MV-4-11 (cell line): ENCODE measurements around the gene MLLT3.

ENCODE experiments used
- DNase-seq: peaks from one replicate; lab custom pipeline; 2025; lab: John Stamatoyannopoulos, UW

The MLLT3 gene

GRCh38 chr9:20379804-20380225, 242.5 kb downstream of the MLLT3 start:
- DNase-seq, result no peak

- no peak for DNase-seq
These were observed 243.4 kb downstream of the MLLT3 start for GRCh38 chr9:20378851-20379250.

DNA sequence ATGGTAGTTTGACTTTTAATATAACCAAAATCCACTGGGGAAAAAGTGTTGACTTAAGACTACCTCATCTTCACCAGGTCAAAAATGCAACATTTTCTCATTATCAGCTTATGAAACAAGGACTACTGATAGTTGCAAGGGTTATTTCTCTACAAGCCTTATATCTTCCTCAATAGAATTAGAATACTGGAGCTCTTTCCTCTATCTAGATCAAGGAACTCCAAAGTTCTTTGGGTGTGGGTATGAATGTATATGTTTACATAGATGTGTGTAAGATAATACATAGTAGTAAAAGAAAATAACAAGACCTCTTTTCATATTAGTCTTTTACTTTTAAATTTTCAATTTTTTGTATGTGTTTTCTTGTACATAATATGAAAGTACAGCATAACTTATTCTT, 244.5 kb downstream of the MLLT3 start:
- no peak for DNase-seq

DNA sequence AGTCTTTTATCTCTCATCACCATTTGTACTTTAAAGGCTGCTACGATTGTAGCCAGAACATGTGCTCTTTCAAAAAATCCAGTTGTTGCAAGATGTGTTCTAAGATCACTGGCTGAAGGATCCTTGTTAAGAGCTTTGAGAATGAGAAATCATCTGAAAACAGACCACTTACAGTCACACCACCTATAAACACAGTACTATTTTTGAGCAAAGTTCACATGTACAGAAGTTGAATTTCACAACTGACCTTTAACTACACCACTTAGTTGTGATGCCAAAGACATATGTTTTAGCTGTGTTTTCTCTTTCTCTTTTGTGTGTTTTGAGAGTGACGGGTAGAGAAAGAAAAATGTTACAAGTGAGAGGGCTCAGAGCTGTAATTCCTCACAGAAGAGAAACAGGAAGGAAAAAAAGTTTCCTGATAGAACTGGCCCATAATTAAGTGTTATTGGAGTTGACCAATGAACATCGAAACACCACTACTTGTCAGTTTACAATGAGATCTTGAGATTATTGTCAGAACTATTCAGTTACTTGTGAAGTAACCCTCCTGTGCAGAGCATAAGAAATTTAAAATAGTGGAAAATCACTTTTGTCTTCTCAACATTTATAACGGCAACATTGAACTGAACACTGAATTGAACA, 245.4 kb downstream of the MLLT3 start:
- DNase-seq, result no peak

GRCh38 chr9:20376042-20376441, 246.3 kb downstream of the MLLT3 start:
- no peak for DNase-seq

GRCh38 chr9:20373263-20373662, 249.0 kb downstream of the MLLT3 start:
- no peak for DNase-seq

DNA sequence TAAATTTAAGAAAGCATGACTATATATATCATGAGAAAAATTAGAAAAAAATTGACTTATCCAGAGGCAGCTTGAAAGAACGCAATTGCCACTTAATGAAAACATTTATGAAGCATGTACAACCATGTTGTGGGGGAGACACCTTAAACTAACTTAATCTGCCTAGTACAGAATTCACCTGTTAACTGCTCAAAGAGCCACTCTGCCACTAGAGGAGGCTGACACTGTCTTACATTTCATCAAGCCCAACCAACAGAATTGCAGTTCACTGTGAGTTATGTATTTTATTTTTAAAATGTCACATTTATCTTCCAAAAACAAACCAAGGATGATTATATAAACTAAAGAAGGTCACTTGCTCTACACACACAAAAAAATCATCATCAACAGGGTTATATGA, 252.9 kb downstream of the MLLT3 start:
- no peak for DNase-seq

- no peak for DNase-seq
These were observed 254.4 kb downstream of the MLLT3 start for GRCh38 chr9:20367855-20368254.

GRCh38 chr9:20364959-20365358, 257.3 kb downstream of the MLLT3 start:
- no peak for DNase-seq

DNA sequence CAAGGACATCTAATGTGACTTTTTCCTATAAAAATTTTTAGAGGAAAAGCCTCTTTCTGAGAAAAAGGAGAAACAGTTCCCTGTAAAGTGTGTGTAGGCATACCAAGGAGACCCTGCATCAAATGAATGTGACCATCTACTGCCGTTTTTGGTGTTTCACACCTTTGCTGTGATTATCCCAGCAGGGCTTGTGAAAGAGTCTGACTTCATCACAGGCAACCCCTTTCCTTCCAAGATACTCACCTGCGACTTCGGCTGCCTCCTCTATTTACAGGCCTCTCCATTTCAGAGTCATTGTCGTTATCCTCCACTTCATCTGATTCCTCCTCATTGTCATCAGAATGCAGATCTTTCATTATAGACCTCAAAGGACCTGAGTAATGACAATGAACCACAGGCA, 259.1 kb downstream of the MLLT3 start:
- DNase-seq, result no peak

DNA sequence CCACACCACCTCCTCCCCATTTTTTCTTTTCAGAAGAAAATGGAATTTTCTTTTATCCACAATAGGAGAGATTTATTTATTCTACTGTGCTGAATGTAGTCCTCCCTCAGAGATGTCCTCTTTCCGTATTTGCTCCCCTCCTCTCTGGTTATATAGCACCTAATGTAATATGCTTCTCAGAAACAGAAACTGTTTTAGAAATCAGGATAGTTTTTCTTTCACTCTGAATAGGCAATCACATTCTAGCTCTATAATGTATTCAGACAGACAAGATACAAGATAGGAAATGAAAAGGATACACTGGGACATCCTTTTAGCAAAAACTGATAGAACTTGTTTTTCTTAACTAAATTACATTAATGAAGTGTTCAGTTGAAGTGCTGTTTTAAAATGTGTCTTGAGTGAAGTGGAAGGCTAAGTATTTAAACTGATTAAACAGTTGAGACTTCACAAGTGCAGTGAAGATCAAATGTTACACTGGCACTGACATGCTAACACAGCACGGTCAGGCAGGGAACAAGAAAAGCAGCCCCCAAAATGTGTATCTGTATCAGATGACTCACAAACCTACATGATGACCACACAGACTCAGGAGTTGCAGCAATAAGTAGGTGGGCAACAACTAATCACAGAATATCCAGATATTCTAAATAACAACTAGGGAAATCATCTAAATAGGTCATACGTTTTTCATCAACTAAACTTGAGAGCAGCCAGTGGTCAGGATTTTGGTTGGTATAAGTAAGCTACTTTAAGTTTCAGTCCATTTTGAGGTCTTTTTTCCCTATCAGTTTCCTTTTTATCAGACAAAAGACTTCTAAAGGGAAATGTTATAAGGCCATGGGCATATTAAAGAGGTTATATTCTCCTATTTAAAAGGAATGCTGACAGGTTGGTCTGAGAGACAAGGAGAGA, 260.4 kb downstream of the MLLT3 start:
- DNase-seq, result no peak

GRCh38 chr9:20361229-20361628, 261.1 kb downstream of the MLLT3 start:
- DNase-seq, result no peak

- peak; percentile 39 for DNase-seq
These were observed 264.1 kb downstream of the MLLT3 start for GRCh38 chr9:20358207-20358606.

DNA sequence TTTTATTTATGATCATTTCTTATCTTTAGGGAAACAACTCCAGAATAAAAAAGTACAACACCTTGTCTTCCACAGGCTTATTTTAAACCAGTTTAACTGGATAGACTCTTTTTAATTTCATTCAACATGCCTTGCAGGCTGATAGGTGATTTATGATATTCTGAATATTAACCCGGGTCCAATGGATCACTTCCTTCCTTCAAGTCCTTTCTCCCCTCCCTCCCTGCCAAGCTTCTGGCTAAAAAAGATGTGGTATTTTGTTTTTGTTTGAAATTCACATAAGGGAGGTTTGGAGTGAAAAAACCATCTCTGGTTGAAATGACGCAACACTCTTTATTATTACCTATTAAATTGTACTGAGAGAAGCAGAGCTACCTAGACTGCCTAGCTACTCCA, 265.3 kb downstream of the MLLT3 start:
- no peak for DNase-seq

GRCh38 chr9:20356403-20357036, 265.8 kb downstream of the MLLT3 start:
- DNase-seq, result peak; percentile 3

DNA sequence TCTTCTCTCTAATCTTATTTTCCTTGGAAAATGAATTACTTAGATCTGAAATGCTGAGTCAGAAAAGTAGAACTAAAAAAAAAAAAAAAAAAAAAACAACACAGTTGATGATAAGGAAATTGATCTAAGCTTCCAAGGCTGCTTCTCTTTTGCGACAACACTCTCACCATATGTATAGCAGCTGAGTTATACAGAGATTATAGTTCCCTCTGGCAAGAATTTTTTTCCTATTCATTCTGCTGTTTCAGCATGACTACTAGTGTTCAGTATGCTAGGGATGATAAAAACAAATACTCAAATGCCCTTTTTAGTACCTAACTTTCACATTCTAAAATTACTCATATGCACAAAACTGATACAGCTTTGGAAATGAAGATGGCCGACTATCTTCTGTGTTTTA, 267.3 kb downstream of the MLLT3 start:
- DNase-seq, result no peak

DNA sequence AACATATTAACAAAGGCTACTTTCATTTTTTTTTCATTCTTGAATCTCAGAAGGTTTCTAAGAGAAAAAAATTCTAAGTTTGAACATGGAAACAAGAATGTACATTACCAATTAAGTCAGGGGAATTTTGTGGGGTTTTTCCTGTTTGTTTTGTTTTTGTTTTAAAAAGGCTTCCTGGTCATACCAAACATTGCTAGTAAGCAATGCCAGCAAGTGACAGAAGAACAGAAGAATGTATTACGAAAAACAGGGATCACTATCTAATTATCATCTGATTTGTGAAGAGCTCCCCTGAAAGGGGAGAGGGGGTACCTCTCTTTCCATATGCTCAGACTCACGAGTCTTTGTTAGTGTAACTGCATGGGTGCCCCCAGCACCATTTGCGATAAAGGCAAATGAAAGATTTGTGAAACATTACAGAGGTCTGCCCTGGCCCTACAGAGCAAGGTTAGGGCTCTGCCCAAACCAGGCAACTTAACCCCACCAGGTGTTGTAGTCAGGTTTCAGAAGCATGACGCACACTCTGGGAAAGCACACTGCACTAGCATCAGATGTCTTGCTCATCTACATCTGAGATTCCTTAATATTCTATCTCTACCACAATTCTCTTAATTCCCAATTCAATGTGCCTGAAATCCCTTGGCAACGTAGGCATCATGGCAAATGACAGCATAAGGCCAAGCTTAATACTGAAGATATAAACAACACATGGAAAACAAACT, 268.2 kb downstream of the MLLT3 start:
- no peak for DNase-seq

DNA sequence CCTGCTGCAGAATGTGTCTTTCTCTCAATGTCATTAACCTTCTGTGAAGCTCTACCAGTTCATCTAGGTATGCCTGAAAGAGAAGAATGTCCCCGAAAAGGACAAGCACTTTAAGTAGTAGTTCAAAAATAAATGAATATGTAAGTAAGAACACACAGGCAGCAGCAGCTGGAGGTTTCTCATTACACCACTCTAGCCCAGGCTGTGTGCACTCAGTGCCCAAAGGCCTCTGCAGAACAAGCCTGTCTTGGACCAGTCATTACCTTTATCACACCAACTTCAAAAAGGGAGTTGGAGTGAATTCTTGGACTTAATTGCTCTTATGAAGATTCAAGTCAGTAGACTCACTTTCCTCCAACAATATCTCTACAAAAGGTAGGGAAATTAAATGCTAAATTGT, 268.8 kb downstream of the MLLT3 start:
- no peak for DNase-seq

DNA sequence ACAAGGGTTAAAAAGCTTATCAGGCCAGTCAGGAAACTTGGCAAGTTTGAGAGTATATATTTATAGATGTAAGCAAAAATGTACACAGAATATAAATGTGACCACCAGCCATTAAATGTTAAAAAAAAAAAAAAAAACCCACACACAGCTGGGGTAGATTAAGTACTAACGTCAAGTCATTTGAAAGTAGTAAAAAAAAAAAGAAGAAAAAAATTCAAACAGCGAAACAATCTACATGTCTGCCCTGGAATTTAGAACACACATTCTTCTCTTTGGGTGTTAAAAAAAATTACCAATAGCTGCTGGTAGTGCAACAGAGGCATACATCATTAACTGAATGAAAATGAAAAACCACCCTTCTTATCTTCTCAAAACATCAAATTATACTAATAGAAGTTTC, 269.7 kb downstream of the MLLT3 start:
- no peak for DNase-seq

GRCh38 chr9:20351715-20352114, 270.6 kb downstream of the MLLT3 start:
- DNase-seq, result no peak

DNA sequence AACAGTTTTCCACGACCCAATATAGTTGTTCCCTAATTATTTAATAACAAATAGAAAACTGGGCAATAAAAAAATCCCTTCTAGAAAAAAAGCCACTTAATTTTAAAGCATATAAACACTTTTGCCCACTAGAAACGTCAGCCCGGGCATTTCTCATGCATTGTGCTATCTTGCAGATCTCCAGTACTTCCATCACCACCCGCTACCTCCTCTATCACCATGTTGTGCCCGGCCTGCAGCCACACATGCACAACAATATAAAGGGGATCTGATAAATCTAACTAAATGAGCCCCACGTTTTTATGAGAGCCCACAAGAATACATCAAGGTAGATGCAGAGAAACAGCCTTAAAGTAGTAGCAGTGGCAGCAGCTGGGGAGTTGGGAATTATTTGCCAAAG, 272.7 kb downstream of the MLLT3 start:
- DNase-seq, result no peak

- DNase-seq, result no peak
These were observed 279.0 kb downstream of the MLLT3 start for GRCh38 chr9:20343325-20343724.

- no peak for DNase-seq
These were observed 281.8 kb downstream of the MLLT3 start for GRCh38 chr9:20340511-20340861.
